ENCODE results near the gene CALCOCO2. TPM values are rescaled to one million over a fixed set of nuclear protein-coding genes. Genes with fewer than 3 reads are reported as not detected.

Gene CALCOCO2
- total and polyA plus RNA-seq, 2 of the 13 experiments (the other 11 are each of a cell fraction or from before 2014, with no cell fraction given), result 72.9 to 111 TPM

- 0 out of 2 replicates have a peak, but pooled peaks have one; percentile 66 for TF ChIP-seq SPEN (CRISPR knock-in tag; IDR thresholded peaks at IDR 0.05; ENCODE audit: low read depth)
- TF ChIP-seq ZBTB7B (CRISPR knock-in tag; IDR thresholded peaks at IDR 0.05), result peak; percentile 53; the same call in 1 of the 2 replicates
- no peak for TF ChIP-seq RFXANK (CRISPR knock-in tag; IDR thresholded peaks at IDR 0.05)
- TF ChIP-seq CSRNP2 (CRISPR knock-in tag; conservative IDR thresholded peaks at IDR 0.05; ENCODE audit: low read depth), result no peak
- no peak for TF ChIP-seq ZNF207 (IDR thresholded peaks at IDR 0.05; ENCODE audit: borderline replicate concordance)
- no peak for TF ChIP-seq SNAPC4 (CRISPR knock-in tag; IDR thresholded peaks at IDR 0.05)
- no peak for TF ChIP-seq CENPBD1 (CRISPR knock-in tag; IDR thresholded peaks at IDR 0.05; ENCODE audit: borderline replicate concordance, low read depth)
- peak; percentile 43; the same call in 1 of the 2 replicates for TF ChIP-seq ZBTB7A (CRISPR knock-in tag; IDR thresholded peaks at IDR 0.05)
- TF ChIP-seq ZNF317 (CRISPR knock-in tag; IDR thresholded peaks at IDR 0.05), result peak; percentile 58; the same call in 1 of the 2 replicates
- TF ChIP-seq NCOA5 (CRISPR knock-in tag; IDR thresholded peaks at IDR 0.05), result no peak
- no peak for TF ChIP-seq ZNF746 (CRISPR knock-in tag; IDR thresholded peaks at IDR 0.05)
- TF ChIP-seq ISX (CRISPR knock-in tag; conservative IDR thresholded peaks at IDR 0.05), result no peak; the same call in 1 of the 2 replicates
- no peak for TF ChIP-seq ATF4 (CRISPR knock-in tag; IDR thresholded peaks at IDR 0.05)
- TF ChIP-seq ZNF143 (CRISPR knock-in tag; IDR thresholded peaks at IDR 0.05), result peak; percentile 69
- peak; percentile 68 for TF ChIP-seq ZFP91 (CRISPR knock-in tag; IDR thresholded peaks at IDR 0.05; ENCODE audit: borderline replicate concordance)
- TF ChIP-seq GLMP (CRISPR knock-in tag; IDR thresholded peaks at IDR 0.05; ENCODE audit: borderline replicate concordance), result 0 out of 2 replicates have a peak, but pooled peaks have one; percentile 75
- TF ChIP-seq HDAC2 (CRISPR knock-in tag; IDR thresholded peaks at IDR 0.05), result peak; percentile 14; the same call in 1 of the 2 replicates
Observed at GRCh38 chr17:48791128-48792032, 39.5 kb upstream of the CALCOCO2 start (continued).
